Spleen (tissue), 7 donors: ENCODE measurements around the gene SEC22A.

ENCODE experiments used
- POLR2A ChIP-seq, 3 donors: fragments of 450-650 bp; IDR thresholded peaks; one replicate each; pipeline ENCODE4 v1.5.1; 2017; ENCODE audit warnings: antibody characterized with exemption in 3 of 3, mild to moderate bottlenecking in 1 of 3
- TF ChIP-seq, protein P1 (sequence below), 11 experiments: fragments of 200-600 bp in 7 of 11; fragments of 450-650 bp in 4 of 11; sonication (generic) in 4 of 11; IDR thresholded peaks in 8 of 11; conservative IDR thresholded peaks in 3 of 11; 1 replicate in 7 of 11; 2 replicates in 4 of 11; pipeline versions ENCODE4 v1.4.0 to v1.8.0; 2016 to 2021; ENCODE audit warnings: antibody characterized with exemption in 11 of 11, inconsistent platforms in 4 of 11, mild to moderate bottlenecking in 1 of 11
- donor health status: DM: no; HTN: no; CAD: no; lungs with moderate emphysema.
- donor health status: DM: no; HTN: no; CAD: no.
- donor health status: DM: no; HTN: no; CAD: no.

DNA sequence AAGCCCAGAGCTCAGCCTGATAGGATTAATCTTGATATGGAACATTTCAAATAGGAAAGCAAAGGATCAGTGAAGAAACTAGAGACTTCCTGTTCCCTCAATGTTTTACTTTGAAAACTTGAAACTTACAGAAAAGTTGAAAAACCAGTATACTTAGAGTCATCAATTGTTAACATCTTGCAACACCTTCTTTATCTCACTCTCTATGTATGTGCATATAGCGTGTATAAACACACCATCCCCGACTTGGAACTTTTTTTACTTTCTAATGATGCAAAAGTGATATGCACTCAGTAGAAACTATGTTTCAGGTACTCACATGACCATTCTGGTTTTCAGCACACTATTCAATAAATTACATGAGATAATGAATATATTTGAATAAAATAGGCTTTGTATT, 60.5 kb downstream of the SEC22A start:
- no peak for TF ChIP-seq POLR2A (IDR thresholded peaks at IDR 0.05)
- TF ChIP-seq, protein P1, sequence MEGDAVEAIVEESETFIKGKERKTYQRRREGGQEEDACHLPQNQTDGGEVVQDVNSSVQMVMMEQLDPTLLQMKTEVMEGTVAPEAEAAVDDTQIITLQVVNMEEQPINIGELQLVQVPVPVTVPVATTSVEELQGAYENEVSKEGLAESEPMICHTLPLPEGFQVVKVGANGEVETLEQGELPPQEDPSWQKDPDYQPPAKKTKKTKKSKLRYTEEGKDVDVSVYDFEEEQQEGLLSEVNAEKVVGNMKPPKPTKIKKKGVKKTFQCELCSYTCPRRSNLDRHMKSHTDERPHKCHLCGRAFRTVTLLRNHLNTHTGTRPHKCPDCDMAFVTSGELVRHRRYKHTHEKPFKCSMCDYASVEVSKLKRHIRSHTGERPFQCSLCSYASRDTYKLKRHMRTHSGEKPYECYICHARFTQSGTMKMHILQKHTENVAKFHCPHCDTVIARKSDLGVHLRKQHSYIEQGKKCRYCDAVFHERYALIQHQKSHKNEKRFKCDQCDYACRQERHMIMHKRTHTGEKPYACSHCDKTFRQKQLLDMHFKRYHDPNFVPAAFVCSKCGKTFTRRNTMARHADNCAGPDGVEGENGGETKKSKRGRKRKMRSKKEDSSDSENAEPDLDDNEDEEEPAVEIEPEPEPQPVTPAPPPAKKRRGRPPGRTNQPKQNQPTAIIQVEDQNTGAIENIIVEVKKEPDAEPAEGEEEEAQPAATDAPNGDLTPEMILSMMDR (IDR thresholded peaks at IDR 0.05 in 8 of 11, conservative IDR thresholded peaks at IDR 0.05 in 3 of 11), result no peak
